SK-N-MC (cell line): Measurements from ENCODE around the gene ITPRIPL2.

ENCODE experiments used
- DNase-seq: peaks from one replicate; pipeline ENCODE4 v3.0.0-alpha.2; 2011; ENCODE audit warnings: low read depth, low spot score
- H3K27ac ChIP-seq: fragments of 200-600 bp; sonication (generic); 2 replicates; pipeline ENCODE4 v1.5.1; 2016; ENCODE audit warnings: mixed run types
- H3K36me3 ChIP-seq: fragments of 200-600 bp; sonication (generic); 2 replicates; pipeline ENCODE4 v1.6.1; 2017; ENCODE audit warnings: antibody characterized with exemption, low read length, mixed read lengths; ENCODE audit not compliant: insufficient read depth
- H3K4me3 ChIP-seq: fragments of 200-600 bp; sonication (generic); 2 replicates; pipeline ENCODE4 v1.5.1; 2016
- H3K9ac ChIP-seq: fragments of 200-600 bp; sonication (generic); 2 replicates; pipeline ENCODE4 v1.8.0; 2017; ENCODE audit warnings: mixed run types, mixed read lengths; ENCODE audit not compliant: insufficient read length
- H3K9me3 ChIP-seq: fragments of 200-600 bp; sonication (generic); 2 replicates; pipeline ENCODE4 v1.6.1; 2017; ENCODE audit warnings: low read depth, mild to moderate bottlenecking, antibody characterized with exemption, low read length, moderate library complexity, mixed read lengths
- EZH2 ChIP-seq: fragments of 200-600 bp; sonication (generic); IDR thresholded peaks from one replicate; pipeline ENCODE4 v1.6.1; 2017; ENCODE audit warnings: antibody characterized with exemption
- FOXP2 ChIP-seq: optimal IDR thresholded peaks from 2 replicates; pipeline ENCODE3; 2011; ENCODE audit warnings: mild to moderate bottlenecking, moderate library complexity; ENCODE audit not compliant: insufficient read depth; ENCODE audit errors: extremely low read length, control extremely low read depth
- POLR2AphosphoS5 ChIP-seq: IDR thresholded peaks from 2 replicates; pipeline ENCODE4 v1.6.1; 2012; ENCODE audit warnings: mild to moderate bottlenecking, low read depth, low read length, borderline replicate concordance

Gene ITPRIPL2

GRCh38 chr16:19075511-19075910, 38.3 kb upstream of the ITPRIPL2 start:
- Histone ChIP-seq H3K27ac (no peak overlapping the region), H3K9me3 (no peaks in the 10 kb centered on the region), H3K9ac (no peak overlapping the region), H3K36me3 (peaks cover 12% of the 10 kb centered on the region; the same call in 1 of the 2 replicates), H3K4me3 (no peak overlapping the region)
- no peak for DNase-seq
- TF ChIP-seq EZH2 (no peak), POLR2AphosphoS5 (no peak), FOXP2 (no peak)

GRCh38 chr16:19077879-19078278, 35.9 kb upstream of the ITPRIPL2 start:
- H3K36me3 ChIP-seq: peaks cover 14% of the 10 kb centered on the region
- no peaks in the 10 kb centered on the region for H3K9me3 ChIP-seq

GRCh38 chr16:19083670-19084069, 30.1 kb upstream of the ITPRIPL2 start:
- no peak overlapping the region for H3K27ac ChIP-seq
- TF ChIP-seq EZH2 (no peak), FOXP2 (no peak), POLR2AphosphoS5 (no peak)
- peaks cover 14% of the 10 kb centered on the region for H3K36me3 ChIP-seq
- H3K9me3 ChIP-seq: no peaks in the 10 kb centered on the region
- no peak for DNase-seq
- H3K4me3 ChIP-seq: no peak overlapping the region
- H3K9ac ChIP-seq: no peak overlapping the region

More at GRCh38 chr16:19077879-19078278, 35.9 kb upstream of the ITPRIPL2 start:
- Histone ChIP-seq H3K4me3 (no peak overlapping the region), H3K27ac (no peak overlapping the region), H3K9ac (no peak overlapping the region)
- no peak for TF ChIP-seq POLR2AphosphoS5
- no peak for TF ChIP-seq EZH2
- TF ChIP-seq FOXP2: no peak
- DNase-seq: no peak

GRCh38 chr16:19084139-19084538, 29.6 kb upstream of the ITPRIPL2 start:
- Histone ChIP-seq H3K9me3 (no peaks in the 10 kb centered on the region), H3K9ac (no peak overlapping the region), H3K4me3 (no peak overlapping the region), H3K36me3 (peaks cover 9% of the 10 kb centered on the region), H3K27ac (no peak overlapping the region)
- DNase-seq: no peak
- TF ChIP-seq POLR2AphosphoS5 (no peak), EZH2 (no peak), FOXP2 (no peak)

- no peak overlapping the region for H3K4me3 ChIP-seq
- H3K9me3 ChIP-seq: no peaks in the 10 kb centered on the region
- H3K9ac ChIP-seq: no peak overlapping the region
- no peak for TF ChIP-seq FOXP2
- no peak for TF ChIP-seq POLR2AphosphoS5
- no peak for TF ChIP-seq EZH2
- peaks cover 9% of the 10 kb centered on the region for H3K36me3 ChIP-seq
- no peak overlapping the region for H3K27ac ChIP-seq
- DNase-seq: no peak
Measured at GRCh38 chr16:19084879-19085278, 28.9 kb upstream of the ITPRIPL2 start.

GRCh38 chr16:19085679-19086200, 28.0 kb upstream of the ITPRIPL2 start:
- TF ChIP-seq FOXP2 (no peak), EZH2 (no peak), POLR2AphosphoS5 (no peak)
- Histone ChIP-seq H3K9me3 (no peaks in the 10 kb centered on the region), H3K36me3 (peaks cover 9% of the 10 kb centered on the region), H3K9ac (no peak overlapping the region), H3K4me3 (peak overlapping the region; percentile 60), H3K27ac (no peak overlapping the region)
- no peak for DNase-seq

GRCh38 chr16:19086322-19087199, 27.2 kb upstream of the ITPRIPL2 start:
- Histone ChIP-seq H3K9me3 (no peaks in the 10 kb centered on the region), H3K4me3 (peak overlapping the region; percentile 60), H3K27ac (no peak overlapping the region), H3K36me3 (peaks cover 2% of the 10 kb centered on the region), H3K9ac (no peak overlapping the region)
- DNase-seq: no peak
- TF ChIP-seq EZH2 (no peak), POLR2AphosphoS5 (no peak), FOXP2 (no peak)

GRCh38 chr16:19088341-19088916, 25.3 kb upstream of the ITPRIPL2 start:
- H3K4me3 ChIP-seq: no peak overlapping the region
- H3K9ac ChIP-seq: no peak overlapping the region
- H3K36me3 ChIP-seq: no peaks in the 10 kb centered on the region
- no peak overlapping the region for H3K27ac ChIP-seq
- DNase-seq: no peak
- H3K9me3 ChIP-seq: no peaks in the 10 kb centered on the region
- no peak for TF ChIP-seq FOXP2
- no peak for TF ChIP-seq EZH2
